ENCODE measurements around the gene CRB2. TPM values are rescaled to one million over a fixed set of nuclear protein-coding genes. Genes with fewer than 3 reads are reported as not detected.

The CRB2 gene
- polyA plus RNA-seq, 3 donors = 0.01 to 0.22 (median 0.10) TPM

GRCh38 chr9:123410281-123410910 is 54.4 kb downstream of the CRB2 start:
- WGBS, 3 donors = 85 to 96% (median 93%) methylated on average over 12 of the region's 12 CpGs
- no peak overlapping the region for H3K27ac ChIP-seq (ENCODE audit: low read depth, low read length)

- WGBS, 3 donors = 95 to 97% (median 95%) methylated on average over 10 of the region's 10 CpGs
- no peak overlapping the region for H3K27ac ChIP-seq (ENCODE audit: low read depth, low read length)
Measured at GRCh38 chr9:123411191-123411590, 55.2 kb downstream of the CRB2 start.

- no peak overlapping the region for H3K27ac ChIP-seq (ENCODE audit: low read depth, low read length)
- WGBS, 3 donors = 95 to 98% (median 97%) methylated on average over 11 of the region's 11 CpGs
Measured at GRCh38 chr9:123411636-123412035, 55.6 kb downstream of the CRB2 start.

GRCh38 chr9:123412171-123412820 is 56.3 kb downstream of the CRB2 start:
- 85 to 93% (median 90%) methylated on average over 18 of the region's 18 CpGs for WGBS, 3 donors
- H3K27ac ChIP-seq (ENCODE audit: low read depth, low read length) = no peak overlapping the region

- 90 to 94% (median 90%) methylated on average over 7 of the region's 7 CpGs for WGBS, 3 donors
Measured at GRCh38 chr9:123414204-123414603, 58.2 kb downstream of the CRB2 start.

GRCh38 chr9:123414936-123415930 is 59.2 kb downstream of the CRB2 start:
- no peak overlapping the region for H3K27ac ChIP-seq (ENCODE audit: low read depth, low read length)
- WGBS, 3 donors = 77 to 86% (median 81%) methylated on average over 23 of the region's 23 CpGs

More at GRCh38 chr9:123414204-123414603, 58.2 kb downstream of the CRB2 start:
- H3K27ac ChIP-seq (ENCODE audit: low read depth, low read length) = no peak overlapping the region

GRCh38 chr9:123416176-123416575 is 60.2 kb downstream of the CRB2 start:
- no peak overlapping the region for H3K27ac ChIP-seq (ENCODE audit: low read depth, low read length)
- WGBS, 3 donors = 80 to 91% (median 90%) methylated on average over 8 of the region's 8 CpGs

DNA sequence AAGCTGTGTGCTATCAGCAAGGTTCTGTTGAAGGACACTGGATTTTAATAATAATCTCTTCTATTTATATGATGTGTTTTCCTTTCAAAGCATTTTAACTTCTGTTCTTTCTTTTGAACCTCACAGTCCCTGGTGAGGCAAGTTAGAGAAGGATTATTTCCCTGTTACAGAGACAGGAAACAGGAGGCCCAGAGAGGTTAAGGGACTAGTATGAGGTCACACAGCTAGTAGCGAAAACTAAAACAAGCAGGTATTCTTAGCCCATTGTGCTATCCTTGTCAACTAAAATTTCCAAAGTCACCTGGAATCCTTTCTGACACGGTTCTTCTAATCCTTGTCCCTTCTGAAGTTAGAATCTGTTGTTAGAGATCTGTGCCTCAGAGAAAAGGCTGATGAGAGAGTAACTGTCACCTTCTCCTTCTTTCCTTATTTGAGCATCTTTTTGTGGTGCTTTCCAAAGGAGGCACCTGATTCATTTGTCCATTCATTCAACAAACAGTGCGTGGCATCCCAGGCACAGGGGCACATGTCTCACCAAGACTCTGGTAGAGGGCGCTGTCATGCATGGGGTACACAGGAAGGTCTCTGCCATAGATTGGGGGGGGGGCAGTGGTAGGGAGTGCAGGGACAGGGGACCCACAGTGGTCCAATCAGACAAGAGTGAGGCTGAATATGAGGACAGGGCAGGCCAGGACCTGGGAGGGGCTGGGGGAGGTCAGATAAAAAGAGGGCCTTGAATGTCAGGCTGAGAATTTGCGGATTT is 61.5 kb downstream of the CRB2 start:
- 92 to 97% (median 96%) methylated on average over 5 of the region's 5 CpGs for WGBS, 3 donors
- no peak overlapping the region for H3K27ac ChIP-seq (ENCODE audit: low read depth, low read length)

- 97 to 98% (median 97%) methylated on average over 5 of the region's 5 CpGs for WGBS, 3 donors
- H3K27ac ChIP-seq (ENCODE audit: low read depth, low read length) = no peak overlapping the region
Measured at GRCh38 chr9:123418052-123418430, 62.0 kb downstream of the CRB2 start.

DNA sequence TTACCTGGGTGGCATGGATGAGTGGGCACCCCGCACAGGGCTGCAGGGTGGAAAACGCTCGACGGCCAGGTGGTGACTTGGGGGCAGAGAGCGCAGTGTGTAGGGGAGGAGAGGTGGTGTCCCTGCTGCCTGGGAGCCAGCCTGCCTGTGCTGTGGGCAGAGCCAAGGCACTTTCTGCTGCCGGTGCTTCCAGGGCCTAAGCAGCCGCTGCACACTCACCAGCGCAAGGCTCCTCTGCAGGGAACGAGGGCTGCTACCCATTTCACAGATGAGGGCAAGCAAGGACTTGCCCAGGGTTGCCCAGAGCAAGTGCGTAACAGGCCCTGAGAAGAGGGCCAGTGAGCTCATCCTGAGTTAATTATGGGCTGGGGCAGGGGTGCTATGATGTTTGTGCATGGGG is 62.5 kb downstream of the CRB2 start:
- no peak overlapping the region for H3K27ac ChIP-seq (ENCODE audit: low read depth, low read length)
- WGBS, 3 donors = 91 to 95% (median 94%) methylated on average over 10 of the region's 10 CpGs

DNA sequence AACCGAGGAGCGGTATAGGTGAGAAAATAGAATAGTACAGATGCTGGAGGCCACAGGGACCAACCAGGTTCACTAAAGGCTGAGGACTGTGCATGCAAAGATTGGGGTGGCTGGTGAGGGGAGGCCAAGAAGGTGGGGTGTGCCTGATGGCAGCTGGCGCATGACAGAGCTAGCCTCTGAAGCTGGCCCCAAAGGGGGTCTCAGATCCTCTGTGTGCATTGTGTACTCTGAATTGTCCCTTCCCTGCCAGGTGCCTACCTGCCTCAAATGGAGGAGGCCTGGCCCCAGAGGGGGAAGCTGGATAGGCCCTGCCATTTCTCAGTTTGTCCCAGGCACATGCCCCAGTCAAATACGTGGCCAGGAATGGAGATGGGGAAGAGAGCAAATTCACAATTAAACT is 63.1 kb downstream of the CRB2 start:
- H3K27ac ChIP-seq (ENCODE audit: low read depth, low read length) = no peak overlapping the region
- WGBS, 3 donors = 74 to 97% (median 97%) methylated on average over 4 of the region's 4 CpGs

DNA sequence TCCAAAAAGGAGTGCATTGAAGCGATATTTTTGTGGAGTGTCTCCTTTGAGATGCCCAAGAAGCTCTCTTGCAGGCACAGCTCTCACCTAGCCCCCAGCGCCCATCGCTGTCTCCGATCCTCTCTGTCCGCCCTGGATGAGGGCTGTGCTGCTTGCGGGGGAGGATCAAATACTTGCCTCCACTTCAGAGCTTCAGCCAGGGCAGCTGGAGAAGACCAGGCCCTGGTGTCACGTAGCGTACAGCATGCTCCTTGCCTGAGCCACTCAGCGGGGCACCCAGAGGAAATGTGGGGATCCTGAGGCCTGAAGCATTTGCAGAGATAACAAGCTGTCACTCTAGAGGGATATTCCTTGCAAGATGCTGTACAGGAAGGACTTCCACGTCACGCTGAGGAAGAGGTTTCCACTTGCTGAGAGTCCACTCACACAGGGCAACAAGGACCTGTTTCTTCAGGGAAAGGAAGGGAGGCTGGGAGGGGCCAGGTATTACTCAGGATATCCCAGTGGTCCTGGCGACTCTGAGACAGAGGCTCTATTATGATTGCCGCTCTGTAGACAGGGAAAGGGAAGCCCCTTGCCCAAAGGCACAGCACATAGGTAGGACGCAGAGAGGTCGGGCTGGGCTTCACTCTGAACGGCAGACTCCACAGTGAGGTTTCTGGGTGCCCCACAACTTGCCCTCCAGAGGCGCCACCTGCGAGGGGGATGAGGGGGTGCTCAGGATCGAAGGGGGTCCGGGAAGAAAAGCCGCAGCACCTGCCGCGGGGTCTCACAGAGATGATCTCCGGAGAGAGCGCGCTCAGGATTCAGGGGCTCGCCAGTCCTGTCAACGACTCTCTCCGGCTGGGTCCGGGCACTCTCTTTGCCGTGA is 64.0 kb downstream of the CRB2 start:
- no peak overlapping the region for H3K27ac ChIP-seq (ENCODE audit: low read depth, low read length)
- 89 to 90% (median 89%) methylated on average over 31 of the region's 31 CpGs for WGBS, 3 donors

DNA sequence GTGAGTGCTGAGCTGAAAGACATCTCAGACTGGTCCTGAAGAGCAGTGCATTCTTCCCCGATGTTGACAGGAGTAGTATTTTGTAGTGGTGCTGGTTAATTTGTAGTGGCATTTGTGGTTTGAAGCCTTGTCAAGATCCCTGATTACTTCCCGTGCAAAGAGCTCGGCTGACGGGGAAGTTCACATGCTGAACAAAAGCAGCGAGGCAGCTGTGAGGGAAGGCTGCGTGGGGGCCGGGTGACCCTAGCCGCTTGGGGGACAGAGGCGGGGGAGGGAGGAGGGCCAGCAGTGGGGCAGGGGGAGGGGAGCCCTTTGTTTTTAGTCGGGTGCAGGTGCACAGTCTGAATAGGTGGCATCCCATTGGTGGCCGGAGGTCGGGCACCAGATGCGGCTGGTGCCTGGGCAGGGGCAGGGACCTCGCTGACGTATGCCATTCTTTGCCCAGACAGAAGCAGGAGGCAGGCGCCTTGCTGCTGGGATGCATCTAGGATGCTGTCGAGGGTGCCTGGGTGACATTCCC is 64.7 kb downstream of the CRB2 start:
- H3K27ac ChIP-seq (ENCODE audit: low read depth, low read length) = no peak overlapping the region
- WGBS, 3 donors = 62 to 79% (median 71%) methylated on average over 15 to 17 of the region's 17 CpGs

DNA sequence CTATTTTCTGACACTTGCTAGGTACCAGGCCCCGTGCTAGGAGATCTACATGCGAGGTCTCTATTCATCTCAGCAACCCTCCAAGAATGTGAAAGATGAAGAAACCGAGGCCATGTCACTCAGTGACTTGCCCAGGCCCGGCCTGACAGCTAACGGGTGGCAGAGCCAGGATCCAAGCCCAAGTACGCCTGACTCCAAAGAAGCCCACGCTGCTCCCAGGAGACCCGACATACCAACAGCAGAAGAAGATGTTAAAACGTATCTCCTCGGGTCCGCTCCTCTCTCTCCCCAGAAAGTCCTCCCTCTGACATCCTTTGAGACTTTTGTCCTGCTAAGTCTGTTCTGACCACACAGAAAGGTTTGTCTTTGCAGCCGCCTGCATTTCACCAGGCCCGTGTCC is 65.2 kb downstream of the CRB2 start:
- H3K27ac ChIP-seq (ENCODE audit: low read depth, low read length) = no peak overlapping the region
- 90 to 92% (median 90%) methylated on average over 13 of the region's 13 CpGs for WGBS, 3 donors

- WGBS, 3 donors = 84 to 92% (median 92%) methylated on average over 8 of the region's 8 CpGs
- no peak overlapping the region for H3K27ac ChIP-seq (ENCODE audit: low read depth, low read length)
Measured at GRCh38 chr9:123421801-123422455, 65.9 kb downstream of the CRB2 start.

DNA sequence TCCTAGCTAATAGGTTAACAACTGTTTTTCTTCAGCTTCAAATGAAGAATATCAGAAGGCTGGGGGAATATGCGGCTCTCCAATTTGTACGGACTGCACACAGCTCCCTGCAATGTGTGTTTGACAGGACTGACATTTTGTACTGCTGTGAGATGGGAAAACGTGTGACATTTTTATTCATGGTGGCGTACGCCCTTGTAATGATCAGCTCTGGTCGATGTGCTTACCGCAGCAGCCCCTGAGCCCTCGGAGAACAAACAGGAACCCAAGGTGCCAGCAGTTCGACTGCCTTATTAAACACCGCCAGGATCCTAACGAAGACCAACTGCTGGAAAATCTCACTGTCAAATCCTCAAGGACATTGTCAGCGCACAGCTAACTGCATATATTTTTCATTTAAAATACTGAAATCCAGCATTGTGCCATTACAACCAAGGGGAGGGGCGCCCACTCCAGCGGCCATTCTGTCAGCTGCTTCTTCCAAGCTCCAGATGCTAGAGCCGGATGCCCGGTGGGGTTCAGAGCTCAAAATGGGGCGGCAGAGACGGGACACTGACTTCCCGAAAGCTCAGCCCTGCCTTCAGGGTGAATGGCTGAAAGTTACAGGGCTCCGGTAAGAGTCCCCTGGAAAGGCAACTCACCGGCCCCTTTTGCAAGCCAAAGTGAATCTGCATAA is 66.8 kb downstream of the CRB2 start:
- 88 to 93% (median 91%) methylated on average over 21 of the region's 21 CpGs for WGBS, 3 donors
- no peak overlapping the region for H3K27ac ChIP-seq (ENCODE audit: low read depth, low read length)
